Spleen (tissue), 10 donors: ENCODE results near the gene ACAN. TPM values are rescaled to one million over a fixed set of nuclear protein-coding genes. Genes with fewer than 3 reads are reported as not detected.

Source experiments
- polyA plus RNA-seq, 3 donors: library from polyadenylated mRNA; stranded (reverse); fragments of 200-250 nt; gene quantifications; one replicate each; pipeline ENCODE4 v1.2.1, GENCODE V29; 2013
- total RNA-seq, 7 donors: library from RNA; depleted of rRNA in 3 of 7; stranded (reverse); fragments of >200 nt in 3 of 7; fragmentation: NEBNext Ultra II Directional in 4 of 7; extraction: Animal tissue kit (Norgen Biotek cat#: 25700) in 4 of 7; gene quantifications; one replicate each; pipeline versions ENCODE4 v1.1.0 to v1.2.1, GENCODE V29; 2016 to 2021
- donor health status: healthy with polysubstance abuse.
- donor health status: DM: no; HTN: no; CAD: no; lungs with moderate emphysema.
- donor health status: DM: no; HTN: no; CAD: no.
- donor health status: Bipolar disorder and iron deficiency.
- donor health status: healthy.
- donor health status: DM: no; HTN: no; CAD: no.
- donor health status: DM: yes; HTN: yes; CAD: no.

Gene ACAN
- total and polyA plus RNA-seq, 10 donors = 0.09 to 2.1 (median 0.87) TPM

Other genes starting within 250 kb of the ACAN start
- 10 to 100 TPM; 20.3 to 40.3 (median 29.5) TPM for gene AEN, start 182.1 kb upstream of the ACAN start, total RNA-seq
- 10 to 100 TPM; 12.9 to 18.6 (median 14.6) TPM for gene AEN, start 182.1 kb upstream of the ACAN start, polyA plus RNA-seq
- gene ISG20, start 164.4 kb upstream of the ACAN start, total RNA-seq = 100 to 1,000 TPM in 5 of 7 donors, 10 to 100 TPM in 2; 70.5 to 171 (median 127) TPM
- 100 to 1,000 TPM; 142 to 365 (median 198) TPM for gene ISG20, start 164.4 kb upstream of the ACAN start, polyA plus RNA-seq
- gene HAPLN3, start 92.1 kb downstream of the ACAN start, total RNA-seq = 10 to 100 TPM; 12.6 to 36.0 (median 17.3) TPM
- gene HAPLN3, start 92.1 kb downstream of the ACAN start, polyA plus RNA-seq = 10 to 100 TPM in 2 of 3 donors, 1 to 10 TPM in 1; 9.7 to 16.6 (median 14.8) TPM
- 100 to 1,000 TPM in 1 of 7 donors, 10 to 100 TPM in 6; 29.0 to 105 (median 66.8) TPM for gene MFGE8, start 109.9 kb downstream of the ACAN start, total RNA-seq
- gene MFGE8, start 109.9 kb downstream of the ACAN start, polyA plus RNA-seq = 10 to 100 TPM; 21.8 to 82.7 (median 62.9) TPM